DND-41 (cell line): ENCODE measurements around the gene ATP4B.

Experiments
- ATAC-seq: fragments of 200-7000 bp; cut with Tn5 transposase; 3 replicates; pipeline ENCODE4 v1.9.1; 2021; ENCODE audit warnings: low read depth; ENCODE audit not compliant: insufficient read depth
- DNase-seq: peaks from one replicate; pipeline ENCODE4 v3.0.0-alpha.2; 2020
- H2AFZ ChIP-seq: 2 replicates; pipeline ENCODE4 v1.6.0; 2012; ENCODE audit warnings: low read depth, low read length
- H3K27ac ChIP-seq: 2 replicates; pipeline ENCODE4 v1.5.1; 2012; ENCODE audit warnings: low read length, inconsistent platforms
- H3K27me3 ChIP-seq: fragments of 200-600 bp; sonication (generic); 2 replicates; pipeline ENCODE4 v1.6.0; 2012; ENCODE audit warnings: low read length, mild to moderate bottlenecking, inconsistent platforms; ENCODE audit not compliant: insufficient read depth, poor library complexity
- H3K36me3 ChIP-seq: 2 replicates; pipeline ENCODE4 v1.5.1; 2012; ENCODE audit warnings: low read length, inconsistent platforms; ENCODE audit not compliant: insufficient read depth
- H3K4me1 ChIP-seq: 2 replicates; pipeline ENCODE4 v1.5.1; 2012; ENCODE audit warnings: mild to moderate bottlenecking, low read length; ENCODE audit not compliant: insufficient read depth
- H3K4me2 ChIP-seq: 2 replicates; pipeline ENCODE4 v1.6.0; 2012; ENCODE audit warnings: mild to moderate bottlenecking, moderate library complexity, low read length, inconsistent platforms; ENCODE audit not compliant: insufficient read depth
- H3K4me3 ChIP-seq, 2 experiments: fragments of 200-600 bp in 1 of 2; shearing (Covaris generic) in 1 of 2; 2 replicates each; pipeline ENCODE4 v1.5.1; 2012 to 2016; ENCODE audit warnings: inconsistent platforms in 2 of 2, low read length in 2 of 2, mild to moderate bottlenecking in 2 of 2, low read depth in 1 of 2, moderate library complexity in 1 of 2
- H3K79me2 ChIP-seq: 2 replicates; pipeline ENCODE4 v1.6.0; 2012; ENCODE audit warnings: low read length, inconsistent platforms; ENCODE audit not compliant: insufficient read depth
- H3K9ac ChIP-seq: 2 replicates; pipeline ENCODE4 v1.6.0; 2012; ENCODE audit warnings: low read depth, mild to moderate bottlenecking, inconsistent platforms, low read length, moderate library complexity
- H3K9me3 ChIP-seq: 2 replicates; pipeline ENCODE4 v1.5.1; 2012; ENCODE audit warnings: low read length, moderate library complexity, mild to moderate bottlenecking, inconsistent platforms; ENCODE audit not compliant: insufficient read depth, severe bottlenecking
- H4K20me1 ChIP-seq: 2 replicates; pipeline ENCODE4 v1.6.0; 2012; ENCODE audit warnings: low read length; ENCODE audit not compliant: insufficient read depth
- CTCF ChIP-seq: IDR thresholded peaks from 2 replicates; pipeline ENCODE4 v1.5.1; 2012; ENCODE audit warnings: borderline replicate concordance, low read length, moderate library complexity, mild to moderate bottlenecking; ENCODE audit not compliant: poor library complexity, severe bottlenecking; ENCODE audit errors: extremely low read depth
- EZH2 ChIP-seq: IDR thresholded peaks from 3 replicates; pipeline ENCODE4 v1.6.1; 2012; ENCODE audit warnings: borderline replicate concordance, low read depth, mild to moderate bottlenecking, moderate library complexity, low read length, inconsistent platforms; ENCODE audit not compliant: severe bottlenecking

The ATP4B gene

GRCh38 chr13:113603116-113603710 is 54.8 kb downstream of the ATP4B start:
- Histone ChIP-seq H3K9ac (no peak overlapping the region), H3K27ac (no peak overlapping the region), H4K20me1 (peaks cover 100% of the 10 kb centered on the region), H3K4me1 (0 out of 2 replicates have a peak, but pooled peaks cover 6% of the 10 kb centered on the region), H3K9me3 (no peaks in the 10 kb centered on the region), H3K4me3 (no peak overlapping the region), H3K36me3 (peaks cover 85% of the 10 kb centered on the region), H3K4me2 (no peak overlapping the region), H3K79me2 (peaks cover 100% of the 10 kb centered on the region), H3K27me3 (no peaks in the 10 kb centered on the region), H2AFZ (no peak overlapping the region)
- no peak for TF ChIP-seq CTCF
- no peak for TF ChIP-seq EZH2
- ATAC-seq: no peak
- no peak for DNase-seq

- Histone ChIP-seq H3K4me3 (no peak overlapping the region), H2AFZ (no peak overlapping the region), H3K36me3 (peaks cover 85% of the 10 kb centered on the region), H3K9ac (no peak overlapping the region), H4K20me1 (peaks cover 100% of the 10 kb centered on the region), H3K4me1 (0 out of 2 replicates have a peak, but pooled peaks cover 6% of the 10 kb centered on the region), H3K79me2 (peaks cover 100% of the 10 kb centered on the region), H3K27me3 (no peaks in the 10 kb centered on the region), H3K9me3 (no peaks in the 10 kb centered on the region), H3K27ac (no peak overlapping the region), H3K4me2 (no peak overlapping the region)
- DNase-seq (no peak), ATAC-seq (no peak)
- TF ChIP-seq EZH2 (no peak), CTCF (no peak)
Observed at GRCh38 chr13:113602291-113602988, 55.6 kb downstream of the ATP4B start.

- DNase-seq (no peak), ATAC-seq (no peak)
- no peak for TF ChIP-seq EZH2
- no peak for TF ChIP-seq CTCF
- no peak overlapping the region for H3K9ac ChIP-seq
- H2AFZ ChIP-seq: no peak overlapping the region
- H4K20me1 ChIP-seq: peaks cover 99% of the 10 kb centered on the region
- 0 out of 2 replicates have a peak, but pooled peaks cover 6% of the 10 kb centered on the region for H3K4me1 ChIP-seq
- H3K4me3 ChIP-seq: no peak overlapping the region
- H3K9me3 ChIP-seq: no peaks in the 10 kb centered on the region
- H3K36me3 ChIP-seq: peaks cover 84% of the 10 kb centered on the region
- H3K27me3 ChIP-seq: no peaks in the 10 kb centered on the region
- peaks cover 100% of the 10 kb centered on the region for H3K79me2 ChIP-seq
- H3K27ac ChIP-seq: no peak overlapping the region
- H3K4me2 ChIP-seq: no peak overlapping the region
Observed at GRCh38 chr13:113601166-113602070, 56.6 kb downstream of the ATP4B start.
